IMR-90 (cell line): ENCODE measurements around the gene SLC7A10. TPM values are rescaled to one million over a fixed set of nuclear protein-coding genes. Genes with fewer than 3 reads are reported as not detected.

Experiments
- ATAC-seq: fragments of 200-7000 bp; cut with Tn5 transposase; 2 replicates; pipeline ENCODE4 v1.9.1; 2020; ENCODE audit warnings: low read depth, mild to moderate bottlenecking, moderate library complexity
- BruUV-seq: library from RNA; stranded (reverse); fragments of 400-500 nt; replicated peaks from 2 replicates; lab custom pipeline; 2021; lab: Mats Ljungman, UMichigan
- CTCF ChIA-PET: fragments of 300-600 bp; formaldehyde crosslinking; extraction: SDS; loops from one replicate; lab custom pipeline; 2021; ENCODE audit warnings: antibody characterized with exemption; lab: Yijun Ruan, JAX
- POLR2A ChIA-PET: fragments of 300-600 bp; sonication (Branson Sonifier 250); formaldehyde crosslinking; loops from one replicate; lab custom pipeline; 2022; ENCODE audit warnings: antibody characterized with exemption; ENCODE audit not compliant: unreplicated experiment; lab: Charles Lee
- DNase-seq: peaks from one replicate; pipeline ENCODE4 v3.0.0; 2013
- H2AFZ ChIP-seq: replicated peaks from 2 replicates; pipeline ENCODE3; 2013; ENCODE audit warnings: low read length, mild to moderate bottlenecking; ENCODE audit not compliant: poor library complexity
- H2AK5ac ChIP-seq: 2 replicates; pipeline ENCODE4 v1.6.1; 2013; ENCODE audit warnings: low read depth, low read length, inconsistent platforms
- H2AK9ac ChIP-seq: replicated peaks from 2 replicates; pipeline ENCODE3; 2013; ENCODE audit warnings: mild to moderate bottlenecking, low read depth, low read length, moderate library complexity; ENCODE audit not compliant: poor library complexity
- H2BK120ac ChIP-seq: 2 replicates; pipeline ENCODE4 v1.6.1; 2013; ENCODE audit warnings: low read depth, low read length, inconsistent platforms
- H2BK15ac ChIP-seq: 3 replicates; pipeline ENCODE4 v1.6.1; 2013; ENCODE audit warnings: low read depth, low read length, inconsistent platforms
- H2BK20ac ChIP-seq: 2 replicates; pipeline ENCODE4 v1.6.1; 2013; ENCODE audit warnings: low read depth, mild to moderate bottlenecking, inconsistent platforms, low read length, moderate library complexity
- H2BK5ac ChIP-seq: 2 replicates; pipeline ENCODE4 v1.6.1; 2013; ENCODE audit warnings: mild to moderate bottlenecking, low read depth, low read length, inconsistent platforms; ENCODE audit not compliant: poor library complexity, severe bottlenecking
- H3K14ac ChIP-seq: replicated peaks from 2 replicates; pipeline ENCODE4 v1.6.1; 2013; ENCODE audit warnings: low read depth, low read length, inconsistent platforms
- H3K18ac ChIP-seq: 2 replicates; pipeline ENCODE4 v1.6.1; 2013; ENCODE audit warnings: low read depth, low read length, control low read depth
- H3K23ac ChIP-seq: 2 replicates; pipeline ENCODE4 v1.6.1; 2013; ENCODE audit warnings: low read depth, low read length, inconsistent platforms
- H3K27ac ChIP-seq: 2 replicates; pipeline ENCODE4 v1.5.1; 2013; ENCODE audit warnings: mild to moderate bottlenecking, control low read depth, low read length; ENCODE audit not compliant: insufficient read depth
- H3K27me3 ChIP-seq: 2 replicates; pipeline ENCODE4 v1.6.1; 2013; ENCODE audit warnings: low read length; ENCODE audit not compliant: control insufficient read depth, insufficient read depth
- H3K36me3 ChIP-seq: 2 replicates; pipeline ENCODE4 v1.6.1; 2013; ENCODE audit warnings: low read length, mixed read lengths; ENCODE audit not compliant: control insufficient read depth, insufficient read depth
- H3K4ac ChIP-seq: 2 replicates; pipeline ENCODE4 v1.6.1; 2013; ENCODE audit warnings: low read depth, low read length, inconsistent platforms
- H3K4me1 ChIP-seq: 2 replicates; pipeline ENCODE4 v1.6.1; 2013; ENCODE audit warnings: low read length, mixed read lengths; ENCODE audit not compliant: control insufficient read depth, insufficient read depth
- H3K4me2 ChIP-seq: 2 replicates; pipeline ENCODE4 v1.6.1; 2013; ENCODE audit warnings: low read depth, mild to moderate bottlenecking, control low read depth, low read length, moderate library complexity
- H3K4me3 ChIP-seq: 2 replicates; pipeline ENCODE4 v1.5.1; 2013; ENCODE audit warnings: low read depth, mild to moderate bottlenecking, control low read depth, low read length, moderate library complexity; ENCODE audit not compliant: insufficient read depth
- H3K56ac ChIP-seq: 2 replicates; pipeline ENCODE4 v1.6.1; 2013; ENCODE audit warnings: low read length, inconsistent platforms; ENCODE audit not compliant: insufficient read depth; ENCODE audit errors: extremely low read depth
- H3K79me1 ChIP-seq, 2 experiments: 2 replicates each; pipeline ENCODE4 v1.6.1; 2013; ENCODE audit warnings: low read length in 2 of 2, inconsistent platforms in 1 of 2, low read depth in 1 of 2
- H3K9ac ChIP-seq: 2 replicates; pipeline ENCODE4 v1.6.1; 2013; ENCODE audit warnings: low read depth, low read length, control low read depth
- H3K9me1 ChIP-seq: 2 replicates; pipeline ENCODE4 v1.6.1; 2013; ENCODE audit warnings: low read length, inconsistent platforms; ENCODE audit not compliant: insufficient read depth
- H3K9me3 ChIP-seq: 2 replicates; pipeline ENCODE4 v1.6.1; 2013; ENCODE audit warnings: low read length; ENCODE audit not compliant: control insufficient read depth, insufficient read depth
- H4K20me1 ChIP-seq: 2 replicates; pipeline ENCODE4 v1.6.1; 2013; ENCODE audit warnings: low read length, inconsistent platforms; ENCODE audit not compliant: insufficient read depth
- H4K5ac ChIP-seq: 2 replicates; pipeline ENCODE4 v1.6.1; 2013; ENCODE audit warnings: mild to moderate bottlenecking, low read depth, low read length, control low read depth
- H4K8ac ChIP-seq, 2 experiments: 2 replicates each; pipeline ENCODE4 v1.6.1; 2013; ENCODE audit warnings: low read depth in 2 of 2, low read length in 2 of 2, control low read depth in 1 of 2, inconsistent platforms in 1 of 2
- H4K91ac ChIP-seq: 2 replicates; pipeline ENCODE4 v1.6.1; 2013; ENCODE audit warnings: low read depth, low read length, inconsistent platforms; ENCODE audit not compliant: insufficient read depth
- BHLHE40 ChIP-seq: fragments of 150-350 bp; IDR thresholded peaks from 2 replicates; pipeline ENCODE4 v1.6.1; 2016; ENCODE audit warnings: mild to moderate bottlenecking, low read depth, low read length
- CTCF ChIP-seq: conservative IDR thresholded peaks from 2 replicates; pipeline ENCODE4 v1.5.1; 2012; ENCODE audit warnings: mild to moderate bottlenecking, low read depth, low read length, improper control_type of control experiment
- ELK1 ChIP-seq: fragments of 150-350 bp; IDR thresholded peaks from 2 replicates; pipeline ENCODE4 v1.6.1; 2016; ENCODE audit warnings: low read depth, mild to moderate bottlenecking, low read length, moderate library complexity, borderline replicate concordance
- MAZ ChIP-seq: IDR thresholded peaks from 2 replicates; pipeline ENCODE4 v1.6.1; 2012; ENCODE audit warnings: low read depth, mild to moderate bottlenecking, low read length, improper control_type of control experiment, moderate library complexity, borderline replicate concordance
- NFE2L2 ChIP-seq: fragments of 150-350 bp; IDR thresholded peaks from 2 replicates; pipeline ENCODE4 v1.6.1; 2016; ENCODE audit warnings: low read depth, mild to moderate bottlenecking, low read length
- POLR2A ChIP-seq: IDR thresholded peaks from 2 replicates; pipeline ENCODE4 v1.6.1; 2012; ENCODE audit warnings: mild to moderate bottlenecking, low read depth, low read length
- RCOR1 ChIP-seq: IDR thresholded peaks from 2 replicates; pipeline ENCODE4 v1.6.1; 2012; ENCODE audit warnings: mild to moderate bottlenecking, low read length, improper control_type of control experiment; ENCODE audit not compliant: insufficient replicate concordance
- RFX5 ChIP-seq: IDR thresholded peaks from 2 replicates; pipeline ENCODE4 v1.8.0; 2012; ENCODE audit warnings: low read depth, mild to moderate bottlenecking, low read length, moderate library complexity
- WGBS, 2 experiments: methylation state at CpG; one replicate each; pipeline versions ENCODE4 v1.1.5 to v1.1.7; 2013; ENCODE audit warnings: missing lambda C conversion rate in 2 of 2; ENCODE audit not compliant: insufficient read length in 1 of 2; ENCODE audit errors: extremely low coverage in 2 of 2; 5-methylcytosine and 5-hydroxymethylcytosine counted together
- dilution Hi-C: fragments of 300-500 bp; cut with HindIII; formaldehyde crosslinking; loops from one replicate; pipeline ENCODE4 v1.14.3; 2018; ENCODE audit warnings: low sequenced_read_pairs; ENCODE audit not compliant: unreplicated experiment
- in situ Hi-C: fragments of 300-500 bp; cut with MboI; formaldehyde crosslinking; loops from 3 replicates; pipeline ENCODE4 v1.14.3; 2019; ENCODE audit warnings: low sequenced_read_pairs, inconsistent platforms, mixed read lengths
- intact Hi-C: fragments of 100-400 bp; cut with micrococcal nuclease; formaldehyde crosslinking; loops from 2 replicates; pipeline ENCODE4 v1.10.0; 2022
- polyA plus RNA-seq, 3 experiments: library from polyadenylated mRNA; depleted of rRNA; stranded (reverse); fragments of >200 nt; gene quantifications; 2 replicates each; pipeline ENCODE4 v1.2.3, GENCODE V29; 2012; ENCODE audit warnings: low replicate concordance in 1 of 3
- total RNA-seq: library from RNA; depleted of rRNA; stranded (reverse); fragments of >200 nt; gene quantifications from 2 replicates; pipeline ENCODE4 v1.2.3, GENCODE V29; 2012

SLC7A10 gene
- total and polyA plus RNA-seq, 2 of the 4 experiments (the other 2 are of a cell fraction): not detected

GRCh38 chr19:33221638-33222037 is 4.0 kb downstream of the SLC7A10 start:
- Histone ChIP-seq H2BK20ac (no peak overlapping the region), H3K79me1 (no peaks in the 10 kb centered on the region), H3K4me1 (no peaks in the 10 kb centered on the region), H4K20me1 (no peaks in the 10 kb centered on the region; the same call in 1 of the 2 replicates), H2AK5ac (no peak overlapping the region), H3K9me3 (peaks cover 2% of the 10 kb centered on the region; the same call in 1 of the 2 replicates), H3K36me3 (no peaks in the 10 kb centered on the region), H3K18ac (no peak overlapping the region), H3K23ac (no peak overlapping the region), H3K27ac (no peak overlapping the region), H3K9me1 (no peaks in the 10 kb centered on the region), H2AK9ac (no peak overlapping the region), H3K4ac (no peak overlapping the region), H2BK15ac (no peak overlapping the region), H4K91ac (no peak overlapping the region), H3K9ac (no peak overlapping the region), H3K4me2 (no peak overlapping the region), H4K8ac (no peak overlapping the region), H3K27me3 (peaks cover 55% of the 10 kb centered on the region), H3K56ac (no peak overlapping the region), H2AFZ (peak overlapping the region; percentile 41), H3K4me3 (no peak overlapping the region), H2BK5ac (no peak overlapping the region), H4K5ac (no peak overlapping the region), H2BK120ac (no peak overlapping the region), H3K14ac (no peak overlapping the region)
- no CpG with 5 or more reads among the region's 6 CpGs for WGBS, 2 experiments
- DNase-seq (peak; percentile 18), ATAC-seq (no peak)
- in situ Hi-C loops: no loop called here
- intact Hi-C loops: no loop called here
- no TSS peak for BruUV-seq
- POLR2A ChIA-PET: no interaction called here
- TF ChIP-seq RFX5: no peak
- TF ChIP-seq NFE2L2: no peak
- no peak for TF ChIP-seq POLR2A
- no peak for TF ChIP-seq RCOR1
- TF ChIP-seq CTCF: no peak
- TF ChIP-seq ELK1: no peak
- no peak for TF ChIP-seq BHLHE40
- no peak for TF ChIP-seq MAZ
- dilution Hi-C loops: no loop called here
- CTCF ChIA-PET: no interaction called here
